Hematopoietic multipotent progenitor cell (in vitro differentiated cells): ENCODE measurements around the gene OXGR1. TPM values are rescaled to one million over a fixed set of nuclear protein-coding genes. Genes with fewer than 3 reads are reported as not detected.
"Not testable (repeated sequence)": the region's sequence is repeated elsewhere in the genome, so short reads cannot be mapped to it uniquely, and the experiment has no call there.

Experiments
- DNase-seq, 3 donors: peaks; one replicate each; pipeline ENCODE4 v3.0.0-alpha.2; 2011 to 2015; ENCODE audit warnings: low read depth in 2 of 3, low spot score in 2 of 3
- total RNA-seq: library from RNA; depleted of rRNA; stranded (reverse); fragments of >200 nt; gene quantifications from one replicate; pipeline ENCODE4 v1.2.3, GENCODE V29; 2012

Gene OXGR1
- total RNA-seq: 0.54 TPM

GRCh38 chr13:96994017-96994857 is at the start of gene OXGR1:
TSS of gene OXGR1 (minus strand) at chr13:96994476. CDS start at chr13:96987759, 6,717 bp downstream.
- peak in 1 of 3 donors; percentile 25 for DNase-seq

DNA sequence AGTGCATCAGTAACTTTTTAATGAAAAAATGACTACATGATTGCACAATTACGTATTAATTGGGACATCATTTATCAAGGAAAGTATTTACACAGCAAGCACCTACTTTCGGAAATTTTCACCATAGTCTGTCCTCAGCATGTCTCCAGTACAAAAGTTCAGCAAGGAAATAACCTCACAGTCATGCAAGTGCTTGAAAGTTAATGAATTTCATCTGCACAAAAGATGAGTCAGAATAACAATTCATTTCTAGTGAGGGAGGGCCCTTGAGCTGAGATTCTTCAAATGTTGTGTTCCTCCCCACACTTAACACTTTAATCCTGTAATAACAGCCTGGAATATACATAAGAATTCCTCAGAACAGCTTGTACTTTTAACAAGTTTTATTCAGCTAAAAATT is 49.0 kb upstream of the OXGR1 start:
- no peak for DNase-seq

- DNase-seq: peak in 2 of 3 donors; percentile 26 to 47
These were observed 36.6 kb upstream of the OXGR1 start for GRCh38 chr13:97030705-97031452.

DNA sequence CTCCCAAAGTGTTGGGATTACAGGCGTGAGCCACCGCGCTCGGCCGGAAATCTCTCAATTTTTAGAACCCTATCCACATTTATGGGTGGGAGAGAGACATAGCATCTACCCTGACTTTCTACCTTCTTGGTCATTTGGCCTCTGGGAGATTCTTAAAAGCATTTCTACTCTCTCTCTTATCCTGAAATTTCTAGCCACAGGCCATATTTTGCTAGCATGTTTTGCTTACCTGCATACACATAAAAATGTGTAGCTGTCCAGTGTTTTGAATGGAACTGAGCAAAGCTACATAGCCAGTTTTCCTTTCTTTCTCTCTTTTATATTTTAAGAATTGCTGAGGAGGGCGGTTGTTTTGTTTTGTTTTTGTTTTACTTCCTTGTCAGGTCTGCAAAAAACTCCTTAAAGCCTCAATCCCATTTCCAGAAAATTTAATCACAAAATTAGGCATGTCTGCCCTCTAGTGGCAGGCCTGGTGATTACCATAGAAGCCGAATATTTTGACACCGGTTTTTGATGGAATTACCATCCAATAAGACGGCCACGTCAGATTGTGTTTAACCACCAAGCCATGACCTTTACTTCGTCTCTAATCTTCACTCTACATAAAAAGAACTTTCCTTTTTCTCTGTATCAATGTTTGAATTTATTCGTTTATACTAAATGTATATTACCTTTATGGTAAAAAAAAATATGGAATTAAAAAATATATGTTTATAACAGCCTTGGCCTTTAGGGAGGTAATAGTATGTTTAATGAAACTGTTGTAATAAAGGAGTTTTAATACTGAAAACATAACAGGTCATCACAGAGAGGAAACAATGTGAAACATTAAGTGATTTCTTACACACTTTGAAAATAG is 34.4 kb upstream of the OXGR1 start:
- peak; percentile 16 to 58 (median 39) for DNase-seq

- no peak for DNase-seq
These were observed 32.9 kb upstream of the OXGR1 start for GRCh38 chr13:97027162-97027554.

GRCh38 chr13:97026531-97027161 is 32.4 kb upstream of the OXGR1 start:
- DNase-seq: no peak

- not testable (repeated sequence) for DNase-seq
These were observed 29.5 kb upstream of the OXGR1 start for GRCh38 chr13:97023812-97024211.

DNA sequence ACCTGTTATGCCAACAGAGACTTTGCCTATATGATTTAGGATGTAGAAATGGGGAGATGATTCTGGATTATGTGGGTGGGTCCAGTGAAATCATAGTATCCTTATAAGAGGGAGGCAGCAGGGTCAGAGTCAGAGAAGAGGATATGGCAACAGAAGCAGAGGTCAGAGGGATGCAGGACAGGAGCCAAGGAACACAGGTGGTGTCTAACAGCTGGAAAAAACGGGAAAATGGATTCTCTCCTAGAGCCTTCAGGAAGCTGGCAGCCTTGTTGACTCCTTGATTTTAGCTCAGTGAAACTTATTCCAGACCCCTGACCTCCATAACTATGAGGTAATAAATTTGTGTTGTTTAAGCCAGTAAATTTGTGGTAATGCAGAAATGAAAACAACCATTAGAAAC is 28.8 kb upstream of the OXGR1 start:
- no peak for DNase-seq

DNA sequence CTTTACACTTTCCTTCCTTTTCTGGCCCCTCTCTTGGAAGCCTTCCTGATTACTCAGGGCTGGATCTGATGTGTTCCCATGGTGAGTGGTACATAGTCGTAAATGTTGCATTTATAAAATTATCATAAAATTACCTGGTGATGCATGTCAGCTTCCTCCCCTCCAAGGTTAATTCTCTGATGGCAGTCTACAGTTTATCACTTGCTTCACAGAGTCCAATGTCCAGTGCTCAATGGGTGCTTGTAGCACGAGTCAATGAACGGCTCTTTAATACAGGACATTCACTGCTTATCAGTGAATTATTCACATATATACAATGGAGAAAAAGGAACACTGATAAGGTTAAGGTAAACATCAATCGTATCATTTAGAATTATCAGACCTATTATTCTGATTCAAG is 27.0 kb upstream of the OXGR1 start:
- DNase-seq: no peak

GRCh38 chr13:97020689-97021240 is 26.5 kb upstream of the OXGR1 start:
- no peak for DNase-seq

DNA sequence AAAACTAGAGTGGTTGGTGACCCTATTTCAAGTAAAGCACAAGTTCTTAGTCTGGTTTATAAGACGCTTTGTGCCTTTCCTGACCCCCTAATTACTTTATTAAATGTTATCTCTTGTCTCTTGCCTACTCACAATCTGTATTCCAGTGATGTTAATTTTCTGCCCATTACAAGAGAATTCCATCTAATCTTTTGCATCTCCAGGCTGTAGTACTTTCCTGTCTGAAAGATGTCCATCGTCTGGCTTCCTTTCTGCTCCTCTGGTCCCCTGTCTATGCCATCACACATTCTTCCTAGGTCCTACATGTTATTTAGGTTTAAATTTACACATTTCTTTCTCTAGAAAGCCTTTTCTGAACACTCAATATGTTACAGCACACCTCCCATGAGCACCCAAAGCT is 25.9 kb upstream of the OXGR1 start:
- no peak for DNase-seq

GRCh38 chr13:97019236-97019635 is 25.0 kb upstream of the OXGR1 start:
- DNase-seq: no peak

GRCh38 chr13:97018029-97018819 is 23.9 kb upstream of the OXGR1 start:
- peak; percentile 11 to 78 (median 48) for DNase-seq

GRCh38 chr13:97017322-97017721 is 23.0 kb upstream of the OXGR1 start:
- no peak for DNase-seq

GRCh38 chr13:97015661-97016350 is 21.5 kb upstream of the OXGR1 start:
- DNase-seq: peak in 2 of 3 donors; percentile 27 to 47

GRCh38 chr13:97012251-97013048 is 18.2 kb upstream of the OXGR1 start:
- no peak for DNase-seq

- DNase-seq: no peak
These were observed 17.3 kb upstream of the OXGR1 start for GRCh38 chr13:97011446-97012131.
